Measurements from ENCODE around the gene NHSL2. TPM values are rescaled to one million over a fixed set of nuclear protein-coding genes. Genes with fewer than 3 reads are reported as not detected.

NHSL2 gene
- total RNA-seq, 1 donor from 2014 or later, result 3.8 TPM

GRCh38 chrX:71989768-71990426 is 79.3 kb downstream of the NHSL2 start:
- H3K4me3 ChIP-seq, result no peak overlapping the region
- peak overlapping the region; percentile 33 for H3K27ac ChIP-seq (replicated peaks)
- no peak for TF ChIP-seq CTCF (IDR thresholded peaks at IDR 0.05; ENCODE audit: borderline replicate concordance)

GRCh38 chrX:71990518-71990917 is 79.9 kb downstream of the NHSL2 start:
- Histone ChIP-seq H3K27me3 (ENCODE audit: low read depth) (no peaks in the 10 kb centered on the region), H3K9me3 (replicated peaks) (no peaks in the 10 kb centered on the region), H3K4me1 (no peaks in the 10 kb centered on the region), H3K4me3 (no peak overlapping the region), H3K27ac (replicated peaks) (peak overlapping the region; percentile 33), H3K36me3 (no peaks in the 10 kb centered on the region)
- no peak for DNase-seq
- intact Hi-C loops (cut with micrococcal nuclease), result no loop called here
- TF ChIP-seq CTCF (IDR thresholded peaks at IDR 0.05; ENCODE audit: borderline replicate concordance), result no peak

More at GRCh38 chrX:71989768-71990426, 79.3 kb downstream of the NHSL2 start:
- DNase-seq, result no peak
- Histone ChIP-seq H3K36me3 (no peaks in the 10 kb centered on the region), H3K27me3 (ENCODE audit: low read depth) (no peaks in the 10 kb centered on the region), H3K9me3 (replicated peaks) (no peaks in the 10 kb centered on the region), H3K4me1 (no peaks in the 10 kb centered on the region)
- intact Hi-C loops (cut with micrococcal nuclease), result no loop called here

- intact Hi-C loops (cut with micrococcal nuclease), result no loop called here
- H3K9me3 ChIP-seq (replicated peaks), result no peaks in the 10 kb centered on the region
Measured at GRCh38 chrX:71991164-71991563, 80.5 kb downstream of the NHSL2 start.

GRCh38 chrX:71992711-71993110 is 82.1 kb downstream of the NHSL2 start:
- Histone ChIP-seq H3K36me3 (no peaks in the 10 kb centered on the region), H3K9me3 (replicated peaks) (no peaks in the 10 kb centered on the region), H3K27ac (replicated peaks) (no peak overlapping the region), H3K4me3 (no peak overlapping the region), H3K4me1 (no peaks in the 10 kb centered on the region), H3K27me3 (ENCODE audit: low read depth) (no peaks in the 10 kb centered on the region)
- TF ChIP-seq CTCF (IDR thresholded peaks at IDR 0.05; ENCODE audit: borderline replicate concordance), result no peak
- DNase-seq, result no peak
- intact Hi-C loops (cut with micrococcal nuclease), result no loop called here

More at GRCh38 chrX:71991164-71991563, 80.5 kb downstream of the NHSL2 start:
- Histone ChIP-seq H3K4me3 (no peak overlapping the region), H3K27ac (replicated peaks) (no peak overlapping the region), H3K4me1 (no peaks in the 10 kb centered on the region), H3K36me3 (no peaks in the 10 kb centered on the region), H3K27me3 (ENCODE audit: low read depth) (no peaks in the 10 kb centered on the region)
- no peak for TF ChIP-seq CTCF (IDR thresholded peaks at IDR 0.05; ENCODE audit: borderline replicate concordance)
- DNase-seq, result no peak

- Histone ChIP-seq H3K27ac (replicated peaks) (no peak overlapping the region), H3K36me3 (no peaks in the 10 kb centered on the region), H3K4me3 (no peak overlapping the region), H3K4me1 (no peaks in the 10 kb centered on the region), H3K27me3 (ENCODE audit: low read depth) (no peaks in the 10 kb centered on the region), H3K9me3 (replicated peaks) (no peaks in the 10 kb centered on the region)
- DNase-seq, result no peak
- TF ChIP-seq CTCF (IDR thresholded peaks at IDR 0.05; ENCODE audit: borderline replicate concordance), result no peak
- intact Hi-C loops (cut with micrococcal nuclease), result no loop called here
Measured at GRCh38 chrX:71993371-71993770, 82.7 kb downstream of the NHSL2 start.

All from left ventricle myocardium inferior (tissue), 1 donor.